Vagina (tissue), 2 donors: ENCODE measurements around the gene MPRIP. TPM values are rescaled to one million over a fixed set of nuclear protein-coding genes. Genes with fewer than 3 reads are reported as not detected.

ENCODE experiments used
- DNase-seq, 2 donors: peaks; one replicate each; pipeline ENCODE4 v3.0.0-alpha.2; 2017; ENCODE audit errors: extremely low spot score in 2 of 2
- H3K27ac ChIP-seq: fragments of 200-600 bp; sonication (generic); one replicate; pipeline ENCODE4 v1.5.1; 2019
- H3K27me3 ChIP-seq: fragments of 200-600 bp; sonication (generic); one replicate; pipeline ENCODE4 v1.5.1; 2019
- H3K36me3 ChIP-seq, 2 donors: fragments of 200-600 bp; sonication (generic); one replicate each; pipeline ENCODE4 v1.5.1; 2017 to 2019
- H3K4me1 ChIP-seq: fragments of 200-600 bp; sonication (generic); one replicate; pipeline ENCODE4 v1.5.1; 2019
- H3K4me3 ChIP-seq, 2 donors: fragments of 200-600 bp; sonication (generic); 1 replicate in 1 of 2; 2 replicates in 1 of 2; pipeline ENCODE4 v1.5.1; 2016 to 2019
- H3K9me3 ChIP-seq: fragments of 200-600 bp; sonication (generic); one replicate; pipeline ENCODE4 v1.5.1; 2019
- POLR2A ChIP-seq, 2 donors: fragments of 450-650 bp; IDR thresholded peaks; one replicate each; pipeline ENCODE4 v1.6.1; 2017; ENCODE audit warnings: antibody characterized with exemption in 2 of 2, mild to moderate bottlenecking in 2 of 2, moderate library complexity in 2 of 2
- POLR2AphosphoS5 ChIP-seq, 2 donors: sonication (generic); formaldehyde crosslinking; IDR thresholded peaks; one replicate each; pipeline ENCODE4 v1.9.0; 2017; ENCODE audit warnings: antibody characterized with exemption in 2 of 2, mild to moderate bottlenecking in 2 of 2, low read depth in 1 of 2; ENCODE audit not compliant: insufficient read depth in 1 of 2
- intact Hi-C: fragments of 100-400 bp; cut with DNase I; formaldehyde crosslinking; loops from one replicate; pipeline ENCODE4 v1.15.1; 2023
- total RNA-seq: library from RNA; depleted of rRNA; stranded (reverse); fragments of >200 nt; gene quantifications from one replicate; pipeline ENCODE4 v1.2.3, GENCODE V29; 2016
- TF ChIP-seq, protein P1 (sequence below), 3 experiments: fragments of 450-650 bp in 2 of 3; fragments of 200-600 bp in 1 of 3; sonication (generic) in 1 of 3; IDR thresholded peaks; one replicate each; pipeline ENCODE4 v1.5.1; 2017 to 2019; ENCODE audit warnings: antibody characterized with exemption in 3 of 3, mild to moderate bottlenecking in 2 of 3, moderate library complexity in 2 of 3

The MPRIP gene
- total RNA-seq, 1 donor from 2014 or later = 202 TPM

DNA sequence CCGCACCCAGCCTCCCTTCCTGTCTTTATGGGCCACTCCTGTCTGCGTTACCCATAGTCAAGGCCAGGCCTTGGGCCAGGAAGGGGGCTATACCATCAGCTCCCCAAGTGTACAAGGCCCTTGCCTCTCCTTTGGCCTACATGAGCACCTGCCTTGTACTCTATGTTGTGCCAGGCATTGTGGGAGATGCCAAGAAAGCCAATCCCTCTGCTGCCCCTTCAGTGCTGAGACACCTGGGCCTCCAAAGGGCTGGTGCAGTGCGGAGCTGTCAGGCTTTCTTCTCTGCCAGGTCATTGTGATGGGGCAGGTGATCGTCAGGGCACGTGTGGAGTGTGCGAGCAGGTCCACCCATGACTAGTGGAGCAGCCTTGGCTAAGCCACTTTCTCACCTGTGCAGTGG is 59.9 kb downstream of the MPRIP start:
- no peaks in the 10 kb centered on the region for H3K9me3 ChIP-seq
- intact Hi-C loops = loop anchor here (10.0 kb wide), 1 partner anchor 57 kb away; the partner anchor contains the start of gene MPRIP
- H3K27ac ChIP-seq = no peak overlapping the region
- H3K27me3 ChIP-seq = no peaks in the 10 kb centered on the region
- no peaks in the 10 kb centered on the region for H3K36me3 ChIP-seq
- peaks cover 58% of the 10 kb centered on the region for H3K4me1 ChIP-seq
- no peak for DNase-seq
- no peak overlapping the region for H3K4me3 ChIP-seq
- TF ChIP-seq, protein P1, sequence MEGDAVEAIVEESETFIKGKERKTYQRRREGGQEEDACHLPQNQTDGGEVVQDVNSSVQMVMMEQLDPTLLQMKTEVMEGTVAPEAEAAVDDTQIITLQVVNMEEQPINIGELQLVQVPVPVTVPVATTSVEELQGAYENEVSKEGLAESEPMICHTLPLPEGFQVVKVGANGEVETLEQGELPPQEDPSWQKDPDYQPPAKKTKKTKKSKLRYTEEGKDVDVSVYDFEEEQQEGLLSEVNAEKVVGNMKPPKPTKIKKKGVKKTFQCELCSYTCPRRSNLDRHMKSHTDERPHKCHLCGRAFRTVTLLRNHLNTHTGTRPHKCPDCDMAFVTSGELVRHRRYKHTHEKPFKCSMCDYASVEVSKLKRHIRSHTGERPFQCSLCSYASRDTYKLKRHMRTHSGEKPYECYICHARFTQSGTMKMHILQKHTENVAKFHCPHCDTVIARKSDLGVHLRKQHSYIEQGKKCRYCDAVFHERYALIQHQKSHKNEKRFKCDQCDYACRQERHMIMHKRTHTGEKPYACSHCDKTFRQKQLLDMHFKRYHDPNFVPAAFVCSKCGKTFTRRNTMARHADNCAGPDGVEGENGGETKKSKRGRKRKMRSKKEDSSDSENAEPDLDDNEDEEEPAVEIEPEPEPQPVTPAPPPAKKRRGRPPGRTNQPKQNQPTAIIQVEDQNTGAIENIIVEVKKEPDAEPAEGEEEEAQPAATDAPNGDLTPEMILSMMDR (IDR thresholded peaks at IDR 0.05) = no peak
- TF ChIP-seq POLR2A (IDR thresholded peaks at IDR 0.05) = no peak
- no peak for TF ChIP-seq POLR2AphosphoS5 (IDR thresholded peaks at IDR 0.05; ENCODE audit: insufficient read depth in 1 of 2, low read depth in 1 of 2)

DNA sequence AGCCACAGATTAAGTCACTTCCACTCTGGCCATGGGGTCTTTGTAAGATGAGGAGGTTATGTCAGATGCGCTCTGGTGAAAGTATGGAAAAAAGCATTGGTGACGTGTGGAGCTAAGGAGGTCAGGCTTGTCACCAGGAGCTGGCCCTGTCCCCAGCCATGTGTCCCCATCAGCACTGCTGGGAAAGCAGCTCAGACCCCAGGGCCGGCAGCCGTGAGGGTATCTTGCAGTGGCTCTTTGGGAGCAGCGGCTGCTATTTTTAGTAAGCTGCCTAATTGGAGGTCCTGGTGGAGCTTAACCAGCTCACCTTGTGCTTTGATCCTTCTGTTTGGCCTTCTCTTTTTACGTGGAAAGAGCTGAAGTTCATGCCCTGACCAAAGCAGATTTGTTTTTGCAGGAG is 60.9 kb downstream of the MPRIP start:
- peaks cover 58% of the 10 kb centered on the region for H3K4me1 ChIP-seq
- no peak for DNase-seq
- TF ChIP-seq, protein P1 (IDR thresholded peaks at IDR 0.05) = no peak
- TF ChIP-seq POLR2AphosphoS5 (IDR thresholded peaks at IDR 0.05; ENCODE audit: insufficient read depth in 1 of 2, low read depth in 1 of 2) = no peak
- no peak for TF ChIP-seq POLR2A (IDR thresholded peaks at IDR 0.05)
- H3K27me3 ChIP-seq = no peaks in the 10 kb centered on the region
- H3K27ac ChIP-seq = peak overlapping the region; percentile 4
- H3K4me3 ChIP-seq = no peak overlapping the region
- H3K9me3 ChIP-seq = no peaks in the 10 kb centered on the region
- no peaks in the 10 kb centered on the region for H3K36me3 ChIP-seq
- intact Hi-C loops = loop anchor here (10.0 kb wide), 1 partner anchor 58 kb away; the partner anchor contains the start of gene MPRIP

DNA sequence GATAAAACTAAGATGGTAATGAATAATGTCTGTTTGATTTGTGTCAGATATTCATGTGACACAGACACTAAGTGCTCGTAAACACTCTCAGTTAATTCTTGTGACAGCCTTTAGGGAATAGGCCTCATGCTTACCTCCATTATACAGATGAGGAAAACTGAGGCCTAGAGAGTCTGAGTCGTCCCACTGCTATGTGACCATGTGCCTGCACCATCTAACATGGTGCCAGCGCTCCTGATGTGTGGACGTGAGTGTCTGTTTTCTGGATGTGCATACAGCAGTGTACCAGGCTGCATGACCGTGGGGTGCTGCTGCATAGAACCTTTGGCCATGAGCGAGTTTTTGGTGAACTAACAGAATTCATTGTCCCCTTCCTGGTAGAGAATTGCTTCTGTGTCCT is 61.8 kb downstream of the MPRIP start:
- intact Hi-C loops = loop anchor here (10.0 kb wide), 1 partner anchor 59 kb away; the partner anchor contains the start of gene MPRIP
- no peak for DNase-seq
- no peaks in the 10 kb centered on the region for H3K27me3 ChIP-seq
- TF ChIP-seq POLR2A (IDR thresholded peaks at IDR 0.05) = no peak
- TF ChIP-seq, protein P1 (IDR thresholded peaks at IDR 0.05) = no peak
- no peak for TF ChIP-seq POLR2AphosphoS5 (IDR thresholded peaks at IDR 0.05; ENCODE audit: insufficient read depth in 1 of 2, low read depth in 1 of 2)
- no peak overlapping the region for H3K4me3 ChIP-seq
- H3K4me1 ChIP-seq = peaks cover 58% of the 10 kb centered on the region
- no peaks in the 10 kb centered on the region for H3K9me3 ChIP-seq
- H3K27ac ChIP-seq = no peak overlapping the region
- no peaks in the 10 kb centered on the region for H3K36me3 ChIP-seq

DNA sequence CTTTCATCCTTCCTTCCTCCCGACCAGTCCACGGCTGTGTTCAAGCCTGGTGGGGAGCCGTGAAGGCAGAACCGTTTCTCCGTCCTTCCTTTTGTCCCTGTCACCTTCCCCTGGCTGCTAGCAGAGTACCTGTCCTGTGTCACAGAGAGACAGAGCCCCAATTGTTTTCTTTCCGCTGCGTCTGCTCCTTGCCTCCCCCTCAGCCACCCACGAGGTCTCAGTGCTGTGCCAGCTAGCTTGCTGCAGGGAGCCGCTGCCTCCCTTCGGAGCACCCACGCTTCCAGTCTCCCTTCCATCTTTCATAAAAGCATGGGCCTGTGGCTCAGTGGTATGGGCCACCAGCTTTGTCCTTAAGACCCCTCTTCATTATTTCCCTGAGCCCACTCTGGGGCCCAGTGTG is 62.2 kb downstream of the MPRIP start:
- no peak for TF ChIP-seq POLR2A (IDR thresholded peaks at IDR 0.05)
- no peak for TF ChIP-seq POLR2AphosphoS5 (IDR thresholded peaks at IDR 0.05; ENCODE audit: insufficient read depth in 1 of 2, low read depth in 1 of 2)
- TF ChIP-seq, protein P1 (IDR thresholded peaks at IDR 0.05) = no peak
- no peaks in the 10 kb centered on the region for H3K36me3 ChIP-seq
- no peak overlapping the region for H3K4me3 ChIP-seq
- H3K9me3 ChIP-seq = no peaks in the 10 kb centered on the region
- no peak for DNase-seq
- H3K27me3 ChIP-seq = no peaks in the 10 kb centered on the region
- intact Hi-C loops = loop anchor here (10.0 kb wide), 1 partner anchor 60 kb away; the partner anchor contains the start of gene MPRIP
- H3K27ac ChIP-seq = no peak overlapping the region
- peaks cover 58% of the 10 kb centered on the region for H3K4me1 ChIP-seq

DNA sequence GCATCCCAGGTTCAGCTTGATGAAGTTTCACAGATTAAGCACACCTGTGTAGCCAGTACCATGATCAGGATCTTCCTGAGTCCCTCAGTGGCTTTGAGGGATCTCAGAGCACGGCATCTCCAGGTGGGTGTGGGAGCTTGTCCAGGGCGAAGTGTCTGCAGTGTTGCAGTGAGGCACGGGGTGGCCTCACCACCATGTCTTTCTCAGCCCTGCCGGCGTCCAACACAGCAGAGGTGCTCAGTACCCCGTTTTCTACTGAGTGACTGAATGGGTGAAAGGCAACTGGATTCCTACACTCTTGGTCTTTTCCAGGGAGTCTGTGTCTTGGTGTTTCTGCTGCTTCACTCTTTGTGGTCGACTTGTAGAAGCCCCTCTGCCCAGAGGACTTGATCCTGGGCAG is 63.7 kb downstream of the MPRIP start:
- DNase-seq = no peak
- Histone ChIP-seq H3K4me1 (peaks cover 72% of the 10 kb centered on the region), H3K9me3 (no peaks in the 10 kb centered on the region), H3K36me3 (no peaks in the 10 kb centered on the region), H3K27me3 (no peaks in the 10 kb centered on the region), H3K27ac (peak overlapping the region; percentile 43), H3K4me3 (no peak overlapping the region)
- intact Hi-C loops = loop anchor here (10.0 kb wide), 1 partner anchor 61 kb away; the partner anchor contains the start of gene MPRIP
- TF ChIP-seq, protein P1 (IDR thresholded peaks at IDR 0.05) = no peak
